H1 (cell line): ENCODE results near the gene ACAP2. TPM values are rescaled to one million over a fixed set of nuclear protein-coding genes. Genes with fewer than 3 reads are reported as not detected.

ENCODE experiments used
- CTCF ChIA-PET: fragments of 300-600 bp; sonication (Branson Sonifier 250); formaldehyde crosslinking; loops from one replicate; lab custom pipeline; 2021; ENCODE audit not compliant: partially characterized antibody; lab: Charles Lee
- POLR2A ChIA-PET: fragments of 300-600 bp; sonication (Branson Sonifier 250); formaldehyde crosslinking; loops from one replicate; lab custom pipeline; 2021; ENCODE audit warnings: inconsistent platforms; ENCODE audit not compliant: partially characterized antibody; lab: Charles Lee
- DNase-seq, 2 experiments: peaks; one replicate each; pipeline versions ENCODE4 v3.0.0 to v3.0.0-alpha.2; 2010 to 2022; ENCODE audit warnings: low spot score in 2 of 2, low read depth in 1 of 2, mixed read lengths in 1 of 2
- FAIRE-seq: peaks from 2 replicates; lab custom pipeline; 2011; peaks lifted over from hg19 to GRCh38; lab: Jason Lieb, UNC
- H2AFZ ChIP-seq: 2 replicates; pipeline ENCODE4 v1.8.1; 2012; ENCODE audit warnings: low read length, inconsistent platforms
- H2AK5ac ChIP-seq: 2 replicates; pipeline ENCODE4 v1.6.1; 2013; ENCODE audit warnings: low read depth, low read length
- H2BK120ac ChIP-seq: replicated peaks from 2 replicates; pipeline ENCODE3; 2013; ENCODE audit warnings: low read depth, low read length, inconsistent platforms
- H2BK12ac ChIP-seq: 2 replicates; pipeline ENCODE4 v1.6.1; 2013; ENCODE audit warnings: low read depth, low read length
- H2BK15ac ChIP-seq: 2 replicates; pipeline ENCODE4 v1.6.1; 2013; ENCODE audit warnings: low read length
- H2BK20ac ChIP-seq: 2 replicates; pipeline ENCODE4 v1.6.1; 2013; ENCODE audit warnings: low read length
- H2BK5ac ChIP-seq: 2 replicates; pipeline ENCODE4 v1.6.1; 2013; ENCODE audit warnings: low read depth, low read length
- H3K14ac ChIP-seq: 2 replicates; pipeline ENCODE4 v1.6.1; 2013; ENCODE audit warnings: inconsistent platforms; ENCODE audit not compliant: insufficient read length
- H3K18ac ChIP-seq: 2 replicates; pipeline ENCODE4 v1.6.1; 2013; ENCODE audit warnings: low read length; ENCODE audit errors: extremely low read depth
- H3K23ac ChIP-seq: 2 replicates; pipeline ENCODE4 v1.6.1; 2013; ENCODE audit warnings: inconsistent platforms; ENCODE audit not compliant: insufficient read length
- H3K23me2 ChIP-seq: 2 replicates; pipeline ENCODE4 v1.6.1; 2013; ENCODE audit warnings: low read depth, low read length
- H3K27ac ChIP-seq: 2 replicates; pipeline ENCODE4 v1.6.1; 2011; ENCODE audit warnings: low read depth, low read length, inconsistent platforms
- H3K27me3 ChIP-seq, 4 experiments: replicated peaks in 1 of 4; 1 replicate in 1 of 4; 2 replicates in 3 of 4; pipeline versions ENCODE4 v1.6.1 to v1.8.1; 2011 to 2013; ENCODE audit warnings: low read length in 3 of 4, mild to moderate bottlenecking in 3 of 4, inconsistent platforms in 2 of 4, mixed read lengths in 2 of 4, moderate library complexity in 1 of 4; ENCODE audit not compliant: control insufficient read depth in 3 of 4, insufficient read depth in 3 of 4; ENCODE audit errors: extremely low read depth in 1 of 4
- H3K36me3 ChIP-seq, 4 experiments: 2 replicates each; pipeline versions ENCODE4 v1.6.1 to v1.8.1; 2011 to 2013; ENCODE audit warnings: mild to moderate bottlenecking in 4 of 4, low read length in 3 of 4, moderate library complexity in 2 of 4, control low read depth in 1 of 4, inconsistent platforms in 1 of 4; ENCODE audit not compliant: insufficient read depth in 4 of 4, control insufficient read depth in 2 of 4
- H3K4ac ChIP-seq: replicated peaks from 2 replicates; pipeline ENCODE3; 2013; ENCODE audit warnings: low read length, low read depth, mixed read lengths, inconsistent platforms; ENCODE audit not compliant: insufficient read length
- H3K4me1 ChIP-seq, 4 experiments: replicated peaks in 1 of 4; 1 replicate in 1 of 4; 2 replicates in 3 of 4; pipeline versions ENCODE4 v1.6.1 to v1.8.1; 2011 to 2013; ENCODE audit warnings: low read length in 3 of 4, inconsistent platforms in 2 of 4, mixed read lengths in 1 of 4; ENCODE audit not compliant: insufficient read depth in 4 of 4, control insufficient read depth in 3 of 4
- H3K4me2 ChIP-seq, 2 experiments: 2 replicates each; pipeline versions ENCODE4 v1.6.1 to v1.8.1; 2011 to 2013; ENCODE audit warnings: low read depth in 2 of 2, low read length in 2 of 2, control low read depth in 1 of 2, inconsistent platforms in 1 of 2, mild to moderate bottlenecking in 1 of 2; ENCODE audit not compliant: insufficient read depth in 1 of 2
- H3K4me3 ChIP-seq, 4 experiments: fragments of 200-600, 300-600 bp in 1 of 4; sonication (generic), shearing (Covaris generic), sonication (Bioruptor Twin) in 1 of 4; 2 replicates each; pipeline versions ENCODE4 v1.5.1 to v1.8.1; 2011 to 2016; ENCODE audit warnings: low read length in 4 of 4, low read depth in 3 of 4, control low read depth in 2 of 4, inconsistent platforms in 2 of 4, mild to moderate bottlenecking in 2 of 4, mixed read lengths in 1 of 4, moderate library complexity in 1 of 4; ENCODE audit not compliant: insufficient read depth in 2 of 4; ENCODE audit errors: extremely low read depth in 1 of 4
- H3K56ac ChIP-seq: replicated peaks from 2 replicates; pipeline ENCODE3; 2013; ENCODE audit warnings: low read depth, mild to moderate bottlenecking, mixed read lengths, low read length, inconsistent platforms; ENCODE audit not compliant: insufficient read length
- H3K79me1 ChIP-seq: 2 replicates; pipeline ENCODE4 v1.6.1; 2013; ENCODE audit warnings: low read depth, low read length, control low read depth
- H3K79me2 ChIP-seq, 2 experiments: 2 replicates each; pipeline versions ENCODE4 v1.6.1 to v1.8.1; 2012 to 2013; ENCODE audit warnings: low read length in 2 of 2, mild to moderate bottlenecking in 2 of 2, inconsistent platforms in 1 of 2; ENCODE audit not compliant: insufficient read depth in 2 of 2, control insufficient read depth in 1 of 2
- H3K9ac ChIP-seq, 4 experiments: replicated peaks in 1 of 4; 1 replicate in 1 of 4; 2 replicates in 3 of 4; pipeline versions ENCODE4 v1.6.1 to v1.8.1; 2011 to 2013; ENCODE audit warnings: low read depth in 3 of 4, low read length in 3 of 4, control low read depth in 2 of 4, mild to moderate bottlenecking in 2 of 4, moderate library complexity in 2 of 4, inconsistent platforms in 1 of 4; ENCODE audit errors: extremely low read depth in 1 of 4
- H3K9me3 ChIP-seq, 2 experiments: 2 replicates each; pipeline versions ENCODE4 v1.6.1 to v1.8.1; 2012 to 2013; ENCODE audit warnings: mild to moderate bottlenecking in 2 of 2, moderate library complexity in 2 of 2, control low read depth in 1 of 2, inconsistent platforms in 1 of 2, low read depth in 1 of 2, low read length in 1 of 2, mixed read lengths in 1 of 2; ENCODE audit not compliant: insufficient read depth in 2 of 2
- H4K20me1 ChIP-seq, 2 experiments: replicated peaks in 1 of 2; 2 replicates each; pipeline versions ENCODE3 to v1.8.1; 2011 to 2013; ENCODE audit warnings: inconsistent platforms in 2 of 2, low read length in 2 of 2, mild to moderate bottlenecking in 1 of 2; ENCODE audit not compliant: insufficient read depth in 2 of 2, control insufficient read depth in 1 of 2
- H4K5ac ChIP-seq: 2 replicates; pipeline ENCODE4 v1.6.1; 2013; ENCODE audit warnings: low read length, low read depth, mixed read lengths, inconsistent platforms; ENCODE audit not compliant: insufficient read length
- H4K8ac ChIP-seq: 2 replicates; pipeline ENCODE4 v1.8.0; 2013; ENCODE audit warnings: mild to moderate bottlenecking, moderate library complexity, low read length, inconsistent platforms; ENCODE audit not compliant: insufficient read depth; ENCODE audit errors: extremely low read depth
- H4K91ac ChIP-seq: replicated peaks from 2 replicates; pipeline ENCODE3; 2013; ENCODE audit warnings: low read length, mixed read lengths, inconsistent platforms; ENCODE audit not compliant: insufficient read length
- CBX8 ChIP-seq: fragments of 300-800, 300-1000 bp; sonication (generic); IDR thresholded peaks from 2 replicates; pipeline ENCODE4 v1.7.1; 2016; ENCODE audit warnings: low read depth, low read length, borderline replicate concordance
- CEBPB ChIP-seq: IDR thresholded peaks from 2 replicates; pipeline ENCODE4 v1.6.1; 2012; ENCODE audit warnings: low read depth, low read length
- MAFK ChIP-seq: IDR thresholded peaks from 2 replicates; pipeline ENCODE4 v1.6.1; 2012; ENCODE audit warnings: low read depth, mild to moderate bottlenecking, improper control_type of control experiment, low read length
- RNF2 ChIP-seq: fragments of 200-900, 300-1000 bp; sonication (generic); IDR thresholded peaks from 2 replicates; pipeline ENCODE4 v1.7.1; 2016; ENCODE audit warnings: borderline replicate concordance, low read depth, mild to moderate bottlenecking, antibody characterized with exemption, low read length; ENCODE audit not compliant: poor library complexity, severe bottlenecking; ENCODE audit errors: missing control alignments
- SIX5 ChIP-seq: IDR thresholded peaks from 2 replicates; pipeline ENCODE4 v1.6.1; 2011; ENCODE audit warnings: mild to moderate bottlenecking, low read depth, low read length
- YY1 ChIP-seq: IDR thresholded peaks from 2 replicates; pipeline ENCODE4 v1.6.1; 2011; ENCODE audit warnings: low read depth, mild to moderate bottlenecking, low read length
- WGBS, 2 experiments: shearing (Covaris generic) in 1 of 2; methylation state at CpG; one replicate each; pipeline versions ENCODE4 v1.1.6 to v1.1.7; 2013 to 2015; ENCODE audit warnings: low lambda C conversion rate in 2 of 2, mixed read lengths in 2 of 2, inconsistent platforms in 1 of 2, low coverage in 1 of 2, missing lambda C conversion rate in 1 of 2; ENCODE audit not compliant: insufficient replicate concordance in 2 of 2, insufficient coverage in 1 of 2, insufficient read length in 1 of 2; ENCODE audit errors: extremely low coverage in 1 of 2, missing lambda C conversion rate in 1 of 2; 5-methylcytosine and 5-hydroxymethylcytosine counted together
- polyA plus RNA-seq, 7 experiments: library from polyadenylated mRNA; depleted of rRNA in 3 of 7; stranded (reverse) in 5 of 7; unstranded in 2 of 7; fragments of >200 nt in 5 of 7; fragments of 200-250 nt in 2 of 7; gene quantifications; 1 replicate in 5 of 7; 2 replicates in 1 of 7; 4 replicates in 1 of 7; pipeline versions ENCODE4 v1.2.1 to v1.2.3, GENCODE V29; 2011 to 2013; ENCODE audit warnings: missing spikeins in 2 of 7, mixed read lengths in 2 of 7
- total RNA-seq: library from RNA; stranded (reverse); fragmentation: NEBNext Ultra II Directional; extraction: Animal tissue kit (Norgen Biotek cat#: 25700); gene quantifications from 2 replicates; pipeline ENCODE4 v1.2.1, GENCODE V29; 2021
- TF ChIP-seq, protein P1 (sequence below): IDR thresholded peaks from 2 replicates; pipeline ENCODE4 v1.6.1; 2011; ENCODE audit warnings: low read length, improper control_type of control experiment

Gene ACAP2
- total and polyA plus RNA-seq, 2 of the 8 experiments (the other 6 are each of a cell fraction or from before 2014, with no cell fraction given), result 7.7 to 37.3 TPM

DNA sequence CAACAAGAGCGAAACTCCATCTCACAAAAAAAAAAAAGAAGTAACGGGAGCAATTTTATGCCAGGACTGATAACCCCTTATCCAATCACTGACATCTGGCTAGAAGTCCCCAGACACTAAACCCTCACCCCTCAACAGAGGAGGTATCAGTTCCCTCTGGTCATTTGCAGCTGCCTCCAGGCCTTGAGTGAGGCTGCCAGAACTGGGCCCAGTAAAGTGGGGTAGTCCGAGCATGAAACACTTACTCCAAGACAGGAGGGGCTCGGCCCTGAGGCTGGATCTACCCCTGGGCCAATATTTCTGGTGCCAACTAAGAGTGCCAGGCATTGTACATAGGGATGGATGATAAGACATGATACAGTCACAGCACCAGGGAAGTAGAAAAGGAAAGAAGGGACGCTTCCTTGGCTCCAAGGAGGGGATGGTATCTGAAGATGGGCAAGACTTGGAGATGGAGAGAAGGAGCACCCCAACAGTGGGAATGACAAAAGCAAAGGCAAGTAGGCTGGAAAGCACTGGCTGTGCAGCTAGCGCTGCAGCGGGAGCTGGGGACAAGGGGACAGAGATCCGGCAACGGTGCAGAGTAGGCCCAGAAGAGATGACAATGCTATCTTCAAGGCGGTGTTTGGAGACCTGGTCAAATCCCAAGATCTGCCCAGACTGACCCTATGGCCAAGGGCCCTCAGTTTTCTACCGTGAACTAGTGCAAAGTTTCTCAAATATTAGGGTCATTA lies 174.1 kb downstream of the ACAP2 start:
- Histone ChIP-seq H3K27ac (no peak overlapping the region), H3K79me1 (peaks cover 34% of the 10 kb centered on the region), H2BK120ac (no peak overlapping the region), H4K20me1 (peaks cover 18 to 34% of the 10 kb centered on the region in 2 experiments), H2BK15ac (no peak overlapping the region), H3K36me3 (peaks cover 2 to 14% (median 5%) of the 10 kb centered on the region in 4 experiments; a peak in 5 of 8 replicates), H4K5ac (no peak overlapping the region), H3K23me2 (peaks cover 5% of the 10 kb centered on the region), H2AFZ (no peak overlapping the region), H3K4me2 (peak overlapping the region; percentile 80 to 87; a peak in 2 of 4 replicates), H3K79me2 (peaks cover 16 to 64% of the 10 kb centered on the region in 2 experiments), H3K27me3 (no peaks in the 10 kb centered on the region), H3K9ac (no peak overlapping the region), H2BK12ac (no peak overlapping the region), H2BK5ac (no peak overlapping the region), H4K8ac (no peak overlapping the region; the same call in 1 of the 2 replicates), H3K18ac (no peak overlapping the region), H3K23ac (no peak overlapping the region), H2AK5ac (no peak overlapping the region), H3K56ac (no peak overlapping the region), H3K9me3 (no peaks in the 10 kb centered on the region), H3K14ac (no peak overlapping the region), H3K4me3 (no peak overlapping the region), H3K4me1 (peaks cover 0 to 9% (median 7%) of the 10 kb centered on the region in 4 experiments; a peak in 5 of 7 replicates), H2BK20ac (no peak overlapping the region), H4K91ac (no peak overlapping the region), H3K4ac (no peak overlapping the region)
- WGBS, 2 experiments, result 81% methylated on average over 11 of the region's 11 CpGs; no CpG with 5 or more reads in 1 of the 2 experiments
- CTCF ChIA-PET, result interaction anchor here (0.7 to 6.0 kb wide), 9 partner anchors 7 to 486 kb away, joined by 3 to 65 read pairs (median 8); no protein-coding TSS in a partner anchor
- FAIRE-seq (no peak), DNase-seq (no peak)
- TF ChIP-seq CEBPB (no peak), RNF2 (no peak), SIX5 (no peak), YY1 (no peak), MAFK (no peak), CBX8 (no peak)
- TF ChIP-seq, protein P1, sequence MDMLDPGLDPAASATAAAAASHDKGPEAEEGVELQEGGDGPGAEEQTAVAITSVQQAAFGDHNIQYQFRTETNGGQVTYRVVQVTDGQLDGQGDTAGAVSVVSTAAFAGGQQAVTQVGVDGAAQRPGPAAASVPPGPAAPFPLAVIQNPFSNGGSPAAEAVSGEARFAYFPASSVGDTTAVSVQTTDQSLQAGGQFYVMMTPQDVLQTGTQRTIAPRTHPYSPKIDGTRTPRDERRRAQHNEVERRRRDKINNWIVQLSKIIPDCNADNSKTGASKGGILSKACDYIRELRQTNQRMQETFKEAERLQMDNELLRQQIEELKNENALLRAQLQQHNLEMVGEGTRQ, result no peak
- POLR2A ChIA-PET, result interaction anchor here (3.4 kb wide), 1 partner anchor 7 kb away, joined by 30 read pairs; no protein-coding TSS in a partner anchor
